ENCODE measurements around the gene SH3BP5.
A peak's percentile ranks its signal among the peaks of the same experiment; 100 is the strongest.

SH3BP5 gene

GRCh38 chr3:15211937-15212336 lies 120.4 kb downstream of the SH3BP5 start:
- H3K9me3 ChIP-seq (replicated peaks in 1 of 2; ENCODE audit: control insufficient read depth in 2 of 2, insufficient read depth in 1 of 2, low read depth in 1 of 2, low read length in 2 of 2): no peaks in the 10 kb centered on the region
- H3K36me3 ChIP-seq (replicated peaks in 1 of 2; ENCODE audit: control insufficient read depth in 2 of 2, insufficient read depth in 2 of 2, low read length in 2 of 2): peaks cover 5 to 85% of the 10 kb centered on the region in 2 donors
- H3K4me3 ChIP-seq (ENCODE audit: low read length in 2 of 2): no peak overlapping the region
- H3K4ac ChIP-seq (ENCODE audit: low read length): no peak overlapping the region
- H3K27me3 ChIP-seq (ENCODE audit: control insufficient read depth in 3 of 3, insufficient read depth in 3 of 3, low read depth in 1 of 3, low read length in 3 of 3): no peaks in the 10 kb centered on the region
- no peak overlapping the region for H4K8ac ChIP-seq (ENCODE audit: low read depth, low read length)
- H3K14ac ChIP-seq (ENCODE audit: low read length): no peak overlapping the region
- H3K27ac ChIP-seq (replicated peaks; ENCODE audit: low read length): no peak overlapping the region
- no peak overlapping the region for H2AK5ac ChIP-seq (ENCODE audit: low read depth, low read length)
- peaks cover 3% of the 10 kb centered on the region for H3K79me1 ChIP-seq (ENCODE audit: low read depth, low read length)
- no peak overlapping the region for H2AFZ ChIP-seq (ENCODE audit: low read length)
- no peak overlapping the region for H4K91ac ChIP-seq (ENCODE audit: low read depth, low read length, poor library complexity)
- H3K4me2 ChIP-seq (ENCODE audit: insufficient read depth, low read length, poor library complexity, severe bottlenecking): no peak overlapping the region
- no peak overlapping the region for H3K9ac ChIP-seq (ENCODE audit: low read depth, low read length, poor library complexity)
- peaks cover 0 to 5% of the 10 kb centered on the region in 2 donors for H3K4me1 ChIP-seq (ENCODE audit: control insufficient read depth in 2 of 2, insufficient read depth in 1 of 2, low read depth in 1 of 2, low read length in 2 of 2)
- H2BK15ac ChIP-seq (ENCODE audit: low read length): no peak overlapping the region
- H2BK120ac ChIP-seq (ENCODE audit: low read depth, low read length): no peak overlapping the region
- no peak overlapping the region for H3K23ac ChIP-seq (ENCODE audit: low read depth, low read length, poor library complexity)
- no peak overlapping the region for H2BK5ac ChIP-seq (ENCODE audit: low read length)
- H2BK12ac ChIP-seq (ENCODE audit: low read length): no peak overlapping the region
- DNase-seq (ENCODE audit: low spot score): no peak
- H3K18ac ChIP-seq (ENCODE audit: low read length): no peak overlapping the region

DNA sequence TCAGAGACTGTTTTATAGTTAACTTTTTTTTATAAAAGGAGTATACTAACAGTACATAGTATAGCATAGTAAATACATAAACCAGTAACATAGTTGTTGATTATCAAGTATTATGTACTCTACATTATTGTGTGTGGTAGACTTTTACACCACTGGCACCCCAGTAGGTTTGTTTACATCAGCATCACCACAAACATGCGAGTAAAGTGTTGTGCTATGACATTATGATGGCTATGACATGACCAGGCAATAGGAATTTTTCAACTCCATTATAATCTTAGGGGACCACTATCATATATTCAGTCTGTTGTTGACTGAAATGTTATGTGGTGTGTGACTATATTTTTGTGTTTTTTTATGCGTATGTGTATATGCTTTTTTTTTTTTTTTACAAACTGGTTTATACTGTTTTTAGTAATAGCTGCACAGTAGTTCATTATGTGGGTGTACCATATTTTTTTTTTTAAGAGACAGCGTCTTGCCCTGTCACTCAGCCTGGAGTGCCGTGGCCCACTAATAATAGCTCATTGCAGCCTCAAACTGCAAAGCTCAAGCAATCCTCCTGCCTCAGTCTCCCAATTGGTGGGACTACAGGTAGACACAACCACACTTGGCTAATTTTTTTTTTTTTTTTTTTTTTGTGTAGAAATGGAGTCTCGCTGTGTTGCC lies 124.4 kb downstream of the SH3BP5 start:
- no CpG with 5 or more reads among the region's 5 CpGs for WGBS, 2 donors (ENCODE audit: extremely low coverage in 2 of 2, insufficient read length in 2 of 2, insufficient replicate concordance in 1 of 2)
- Histone ChIP-seq H2BK5ac (ENCODE audit: low read length) (no peak overlapping the region), H3K14ac (ENCODE audit: low read length) (no peak overlapping the region), H2BK12ac (ENCODE audit: low read length) (no peak overlapping the region), H3K4me1 (ENCODE audit: control insufficient read depth in 2 of 2, insufficient read depth in 1 of 2, low read depth in 1 of 2, low read length in 2 of 2) (peaks cover 0 to 7% of the 10 kb centered on the region in 2 donors), H2AFZ (ENCODE audit: low read length) (no peak overlapping the region), H3K9me3 (replicated peaks in 1 of 2; ENCODE audit: control insufficient read depth in 2 of 2, insufficient read depth in 1 of 2, low read depth in 1 of 2, low read length in 2 of 2) (no peaks in the 10 kb centered on the region), H3K4ac (ENCODE audit: low read length) (no peak overlapping the region), H3K9ac (ENCODE audit: low read depth, low read length, poor library complexity) (no peak overlapping the region), H3K18ac (ENCODE audit: low read length) (no peak overlapping the region), H3K23ac (ENCODE audit: low read depth, low read length, poor library complexity) (no peak overlapping the region), H3K36me3 (replicated peaks in 1 of 2; ENCODE audit: control insufficient read depth in 2 of 2, insufficient read depth in 2 of 2, low read length in 2 of 2) (peaks cover 2 to 47% of the 10 kb centered on the region in 2 donors), H3K79me1 (ENCODE audit: low read depth, low read length) (peaks cover 3% of the 10 kb centered on the region), H4K91ac (ENCODE audit: low read depth, low read length, poor library complexity) (no peak overlapping the region), H3K4me2 (ENCODE audit: insufficient read depth, low read length, poor library complexity, severe bottlenecking) (no peak overlapping the region), H2BK120ac (ENCODE audit: low read depth, low read length) (no peak overlapping the region), H3K27me3 (ENCODE audit: control insufficient read depth in 3 of 3, insufficient read depth in 3 of 3, low read depth in 1 of 3, low read length in 3 of 3) (no peaks in the 10 kb centered on the region), H4K8ac (ENCODE audit: low read depth, low read length) (no peak overlapping the region), H3K27ac (replicated peaks; ENCODE audit: low read length) (no peak overlapping the region), H2AK5ac (ENCODE audit: low read depth, low read length) (no peak overlapping the region), H3K4me3 (ENCODE audit: low read length in 2 of 2) (peak overlapping the region in 1 of 2 donors; percentile 88), H2BK15ac (ENCODE audit: low read length) (no peak overlapping the region)
- no peak for DNase-seq (ENCODE audit: low spot score)

- peak overlapping the region; percentile 98 for H3K9ac ChIP-seq (ENCODE audit: low read depth, low read length, poor library complexity)
- H3K4me3 ChIP-seq (ENCODE audit: low read length in 2 of 2): peak overlapping the region; percentile 88 to 94
- H3K36me3 ChIP-seq (replicated peaks in 1 of 2; ENCODE audit: control insufficient read depth in 2 of 2, insufficient read depth in 2 of 2, low read length in 2 of 2): peaks cover 2 to 36% of the 10 kb centered on the region in 2 donors
- peak overlapping the region; percentile 84 for H3K27ac ChIP-seq (replicated peaks; ENCODE audit: low read length)
- peak overlapping the region; percentile 64 for H3K4me2 ChIP-seq (ENCODE audit: insufficient read depth, low read length, poor library complexity, severe bottlenecking)
- H4K8ac ChIP-seq (ENCODE audit: low read depth, low read length): no peak overlapping the region
- H4K91ac ChIP-seq (ENCODE audit: low read depth, low read length, poor library complexity): no peak overlapping the region
- WGBS, 2 donors (ENCODE audit: extremely low coverage in 2 of 2, insufficient read length in 2 of 2, insufficient replicate concordance in 1 of 2): 100% methylated on average over 1 of the region's 30 CpGs; no CpG with 5 or more reads in 1 of the 2 donors
- no peak overlapping the region for H2AK5ac ChIP-seq (ENCODE audit: low read depth, low read length)
- peak overlapping the region; percentile 95 for H3K18ac ChIP-seq (ENCODE audit: low read length)
- H2BK15ac ChIP-seq (ENCODE audit: low read length): peak overlapping the region; percentile 32
- H2AFZ ChIP-seq (ENCODE audit: low read length): peak overlapping the region; percentile 89
- H3K27me3 ChIP-seq (ENCODE audit: control insufficient read depth in 3 of 3, insufficient read depth in 3 of 3, low read depth in 1 of 3, low read length in 3 of 3): no peaks in the 10 kb centered on the region
- DNase-seq (ENCODE audit: low spot score): peak; percentile 17
- no peaks in the 10 kb centered on the region for H3K9me3 ChIP-seq (replicated peaks in 1 of 2; ENCODE audit: control insufficient read depth in 2 of 2, insufficient read depth in 1 of 2, low read depth in 1 of 2, low read length in 2 of 2)
- H3K4ac ChIP-seq (ENCODE audit: low read length): no peak overlapping the region
- H2BK12ac ChIP-seq (ENCODE audit: low read length): no peak overlapping the region
- H3K14ac ChIP-seq (ENCODE audit: low read length): peak overlapping the region; percentile 99
- peaks cover 0 to 7% of the 10 kb centered on the region in 2 donors for H3K4me1 ChIP-seq (ENCODE audit: control insufficient read depth in 2 of 2, insufficient read depth in 1 of 2, low read depth in 1 of 2, low read length in 2 of 2)
- H3K79me1 ChIP-seq (ENCODE audit: low read depth, low read length): peaks cover 3% of the 10 kb centered on the region
- H2BK5ac ChIP-seq (ENCODE audit: low read length): peak overlapping the region; percentile 76
- no peak overlapping the region for H3K23ac ChIP-seq (ENCODE audit: low read depth, low read length, poor library complexity)
- H2BK120ac ChIP-seq (ENCODE audit: low read depth, low read length): no peak overlapping the region
These were observed 125.5 kb downstream of the SH3BP5 start for GRCh38 chr3:15206662-15207576.
